GM21528 (cell line): ENCODE results near the gene KLHL26.
"Not testable (repeated sequence)": the region's sequence is repeated elsewhere in the genome, so short reads cannot be mapped to it uniquely, and the experiment has no call there.

Experiments
- ATAC-seq: cut with Tn5 transposase; IDR thresholded peaks from one replicate; pipeline ENCODE4 v1.9.1; 2021; ENCODE audit warnings: mild to moderate bottlenecking, moderate library complexity; ENCODE audit not compliant: unreplicated experiment, low FRiP score

The KLHL26 gene

DNA sequence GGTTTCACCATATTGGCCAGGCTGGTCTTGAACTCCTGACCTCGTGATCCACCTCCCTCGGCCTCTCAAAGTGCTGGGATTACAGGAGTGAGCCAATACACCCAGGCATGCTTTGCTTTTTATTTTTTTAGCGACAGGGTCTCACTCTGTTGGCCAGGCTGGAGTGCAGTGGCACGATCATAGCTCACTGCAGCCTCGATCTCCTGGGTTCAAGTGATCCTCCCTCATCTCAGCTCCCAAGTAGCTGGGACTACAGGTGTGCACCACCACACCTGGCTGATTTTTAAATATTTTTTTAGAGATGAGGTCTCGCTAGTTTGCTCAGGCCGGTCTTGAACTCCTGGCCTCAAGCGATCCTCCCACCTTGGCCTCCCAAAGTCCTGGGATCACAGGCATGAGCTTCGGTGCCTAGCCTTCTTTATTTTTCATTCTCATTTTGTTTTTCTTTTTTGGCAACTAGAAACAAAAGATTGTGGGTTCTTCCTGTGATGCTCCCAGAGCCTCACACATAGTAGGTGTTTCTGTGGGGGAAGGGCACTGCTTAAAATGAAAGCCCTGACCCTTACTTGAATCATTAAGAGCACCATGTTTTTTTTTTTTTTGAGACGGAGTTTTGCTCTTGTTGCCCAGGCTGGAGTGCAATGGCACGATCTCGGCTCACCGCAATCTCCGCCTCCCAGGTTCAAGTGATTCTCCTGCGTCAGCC is 36.0 kb upstream of the KLHL26 start:
- not testable (repeated sequence) for ATAC-seq

- ATAC-seq, result no peak
Observed at GRCh38 chr19:18601875-18602274, 35.0 kb upstream of the KLHL26 start.

- no peak for ATAC-seq
Observed at GRCh38 chr19:18603255-18603957, 33.4 kb upstream of the KLHL26 start.

DNA sequence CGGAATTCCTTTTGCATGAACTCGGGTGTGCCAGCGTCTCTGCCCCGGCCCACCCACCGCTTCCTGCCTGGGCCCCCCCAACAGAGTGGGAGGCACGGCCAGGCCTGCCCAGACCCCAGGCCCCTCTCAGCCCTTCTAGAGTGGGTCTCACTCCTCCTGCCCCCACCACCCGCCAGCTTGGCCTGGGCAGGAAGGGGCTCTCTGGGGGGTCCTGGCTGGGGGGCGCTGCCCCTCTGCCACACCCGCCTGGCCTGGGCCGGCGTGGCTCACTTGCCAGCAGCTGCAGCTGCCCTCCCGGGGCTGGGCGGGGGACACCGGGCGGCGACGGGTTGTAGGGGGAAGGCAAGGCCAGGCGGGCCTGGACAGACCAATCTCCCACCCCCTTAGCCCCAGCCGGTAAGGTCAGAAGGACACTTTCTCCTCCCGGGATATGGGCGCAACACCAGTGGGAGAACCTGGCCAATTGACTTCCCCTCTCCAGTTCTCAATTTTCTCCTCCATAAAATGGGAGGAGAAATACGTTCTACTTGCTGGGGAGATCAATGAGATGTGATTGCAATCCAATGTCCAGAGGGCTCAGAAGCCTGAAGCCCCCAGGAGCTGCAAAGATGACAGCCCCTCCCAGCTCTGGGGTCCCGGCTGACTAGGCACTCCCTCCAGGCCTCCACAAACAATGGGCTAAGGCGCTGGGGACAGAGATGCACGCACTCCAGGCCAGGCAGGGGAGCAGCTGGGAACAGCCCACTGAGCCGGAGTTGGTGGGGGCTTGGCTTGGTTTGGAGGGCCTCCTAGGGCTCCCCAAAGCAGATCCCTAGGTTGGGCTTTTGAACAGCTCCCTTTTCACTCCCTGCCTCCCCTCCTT is 32.6 kb upstream of the KLHL26 start:
- ATAC-seq, result no peak

GRCh38 chr19:18604820-18605159 is 32.0 kb upstream of the KLHL26 start:
- ATAC-seq, result no peak

DNA sequence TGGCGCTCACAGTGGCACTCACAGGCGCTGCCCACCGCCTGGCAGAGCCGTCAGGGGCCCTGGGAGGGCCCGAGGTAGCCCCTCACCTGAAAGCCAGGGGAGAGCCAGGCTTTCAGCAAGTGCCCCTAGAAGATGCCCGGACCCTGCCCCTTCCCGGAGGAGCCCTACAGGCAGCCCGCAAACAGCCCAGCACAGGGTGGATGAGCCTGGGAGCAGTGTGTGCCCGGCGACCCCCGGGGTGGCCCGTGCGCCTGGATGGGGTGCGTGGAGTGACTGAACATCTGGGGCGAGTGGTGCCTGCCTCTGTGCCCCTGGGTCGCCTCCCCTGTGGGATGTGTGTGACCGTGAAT is 31.7 kb upstream of the KLHL26 start:
- no peak for ATAC-seq

- ATAC-seq, result no peak
Observed at GRCh38 chr19:18605546-18606280, 31.1 kb upstream of the KLHL26 start.

- no peak for ATAC-seq
Observed at GRCh38 chr19:18606281-18607225, 30.3 kb upstream of the KLHL26 start, which contains the start of gene CRLF1. TSS of gene CRLF1 (minus strand) at chr19:18606799. CDS start at chr19:18606656, 143 bp downstream.

DNA sequence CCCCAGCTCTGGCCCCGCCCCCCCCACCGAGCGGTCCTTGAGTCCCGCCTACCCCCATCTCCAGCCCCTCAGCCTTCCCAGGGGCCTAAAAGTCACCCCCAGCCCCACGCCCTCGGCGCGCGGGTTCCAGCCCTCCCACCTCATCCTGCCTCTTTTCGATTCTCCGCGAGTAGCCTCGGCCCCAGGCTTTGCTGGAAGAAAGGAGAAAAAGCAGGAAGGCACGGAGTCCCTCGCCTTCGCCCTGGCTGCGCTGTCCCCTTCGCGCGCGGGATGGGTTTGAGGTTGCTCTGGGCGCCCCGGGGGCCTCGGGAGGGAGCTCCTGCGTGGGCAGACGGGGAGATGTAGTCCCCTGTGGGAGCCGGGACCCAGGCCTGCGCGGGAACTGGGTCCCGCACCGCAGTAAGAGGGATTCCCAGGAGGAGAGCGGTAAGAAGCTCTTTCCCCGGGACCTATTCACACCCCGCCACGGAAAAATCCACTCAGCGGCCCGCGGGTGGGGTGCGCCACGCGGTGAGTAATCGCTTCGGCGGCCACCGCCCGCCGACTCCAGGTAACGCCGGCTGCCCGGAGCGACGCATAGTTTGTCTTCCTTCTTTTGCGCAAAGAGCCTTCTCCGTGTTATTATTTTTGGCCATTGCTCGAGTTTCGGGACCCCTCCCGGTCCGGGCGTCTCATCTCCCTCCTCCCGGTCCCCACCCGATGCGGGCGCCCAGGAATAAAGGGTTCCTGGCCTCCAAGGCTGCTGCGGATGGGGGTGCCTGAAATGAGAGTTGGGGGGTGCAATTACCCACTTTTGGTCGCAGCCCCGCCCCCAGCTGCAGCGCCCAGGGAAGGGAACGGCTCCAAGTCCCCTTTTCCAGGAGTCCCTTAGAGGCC is 29.4 kb upstream of the KLHL26 start:
- no peak for ATAC-seq

DNA sequence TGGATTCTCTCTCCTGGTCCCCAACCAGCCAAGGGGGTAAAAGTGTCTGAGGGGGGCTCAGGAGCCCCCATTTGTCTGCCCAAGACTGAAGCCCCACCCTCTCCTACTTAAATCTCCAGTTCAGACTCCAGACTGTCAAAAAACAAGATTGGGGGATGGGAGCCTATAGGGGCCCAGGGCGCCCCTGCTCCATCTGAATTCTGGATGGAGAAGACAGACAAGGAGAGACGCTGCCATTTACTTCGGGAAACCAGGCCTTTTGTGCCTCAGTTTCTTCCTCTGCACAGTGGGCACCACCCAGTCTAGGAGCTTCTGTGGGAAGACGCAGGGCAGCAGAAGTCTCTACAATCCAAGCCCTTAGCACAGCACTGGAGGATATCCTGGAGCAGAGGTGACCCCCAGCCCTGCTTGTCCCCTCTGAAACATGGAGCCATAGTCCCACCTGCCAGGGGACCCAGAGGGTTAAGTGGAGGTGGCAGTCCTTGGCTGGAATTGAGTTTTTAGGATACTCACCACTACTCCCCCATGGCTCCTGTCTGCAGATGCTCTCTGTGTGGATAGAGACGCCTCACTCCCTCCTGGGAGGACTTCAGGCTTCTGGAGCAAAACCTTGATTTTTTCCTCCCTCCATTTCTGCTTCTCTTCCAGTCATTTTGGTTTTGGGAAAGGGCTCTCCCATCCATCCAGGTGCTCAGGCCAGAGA is 28.6 kb upstream of the KLHL26 start:
- no peak for ATAC-seq

DNA sequence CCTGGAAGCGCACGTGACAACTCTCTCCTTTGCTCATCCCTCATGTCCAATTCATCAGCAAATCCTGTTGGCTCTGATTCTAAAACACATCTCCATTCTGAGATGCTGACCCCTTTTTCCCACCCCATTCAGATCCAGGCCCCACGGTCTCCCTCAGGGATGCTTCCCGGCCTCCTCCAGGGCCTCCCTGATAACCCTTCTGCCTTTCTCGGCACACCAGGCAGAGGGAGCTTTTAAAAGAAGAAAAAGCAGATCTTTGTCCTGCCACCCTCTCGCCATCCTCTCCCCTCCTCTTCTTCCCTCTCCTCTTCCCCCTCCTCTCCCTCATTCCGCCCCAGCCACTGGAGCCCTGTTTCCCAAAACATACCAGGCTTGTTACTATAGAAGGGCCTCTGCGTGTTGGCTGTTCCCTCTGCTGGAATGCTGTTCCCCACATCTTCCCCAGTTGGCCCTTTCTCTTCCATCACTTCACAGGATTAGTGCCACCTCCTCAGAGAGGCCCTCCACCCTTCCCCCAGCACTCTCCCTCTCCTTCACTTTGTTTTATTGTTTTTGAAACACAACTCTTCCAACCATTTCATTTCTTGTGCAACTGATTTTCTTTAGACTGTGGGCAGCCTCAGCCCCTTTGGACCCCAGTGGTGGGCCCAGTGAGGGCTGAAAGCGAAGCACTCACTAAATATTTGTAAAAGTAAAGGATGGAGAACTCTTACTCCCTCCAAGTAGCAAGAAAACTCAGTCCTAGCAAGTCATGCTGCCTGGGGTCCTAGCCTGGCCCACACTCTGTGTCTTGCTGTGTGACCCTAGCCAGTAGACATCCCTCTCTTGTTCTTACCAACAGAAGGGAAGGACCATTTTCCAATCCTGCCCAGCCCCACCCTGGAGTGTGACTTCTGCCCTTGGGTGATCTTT is 27.8 kb upstream of the KLHL26 start:
- ATAC-seq, result no peak

DNA sequence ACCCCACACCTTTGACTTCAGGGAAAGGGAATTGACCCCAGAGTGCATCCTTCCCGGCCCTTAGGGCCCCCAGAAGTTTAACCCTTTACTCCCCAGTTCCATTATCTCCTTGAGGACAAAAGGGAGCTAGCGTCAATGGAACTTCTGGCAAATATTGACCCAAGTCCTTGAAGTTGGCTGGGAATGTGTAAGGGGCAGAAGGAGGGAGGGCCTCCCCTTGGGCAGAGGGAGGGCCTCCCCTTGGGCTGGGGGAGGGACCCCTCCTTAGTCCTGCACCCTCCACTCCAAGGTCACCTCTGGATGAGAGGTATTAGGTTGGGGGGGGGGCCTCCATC is 27.1 kb upstream of the KLHL26 start:
- no peak for ATAC-seq

- ATAC-seq, result no peak
Observed at GRCh38 chr19:18610245-18610555, 26.6 kb upstream of the KLHL26 start.

DNA sequence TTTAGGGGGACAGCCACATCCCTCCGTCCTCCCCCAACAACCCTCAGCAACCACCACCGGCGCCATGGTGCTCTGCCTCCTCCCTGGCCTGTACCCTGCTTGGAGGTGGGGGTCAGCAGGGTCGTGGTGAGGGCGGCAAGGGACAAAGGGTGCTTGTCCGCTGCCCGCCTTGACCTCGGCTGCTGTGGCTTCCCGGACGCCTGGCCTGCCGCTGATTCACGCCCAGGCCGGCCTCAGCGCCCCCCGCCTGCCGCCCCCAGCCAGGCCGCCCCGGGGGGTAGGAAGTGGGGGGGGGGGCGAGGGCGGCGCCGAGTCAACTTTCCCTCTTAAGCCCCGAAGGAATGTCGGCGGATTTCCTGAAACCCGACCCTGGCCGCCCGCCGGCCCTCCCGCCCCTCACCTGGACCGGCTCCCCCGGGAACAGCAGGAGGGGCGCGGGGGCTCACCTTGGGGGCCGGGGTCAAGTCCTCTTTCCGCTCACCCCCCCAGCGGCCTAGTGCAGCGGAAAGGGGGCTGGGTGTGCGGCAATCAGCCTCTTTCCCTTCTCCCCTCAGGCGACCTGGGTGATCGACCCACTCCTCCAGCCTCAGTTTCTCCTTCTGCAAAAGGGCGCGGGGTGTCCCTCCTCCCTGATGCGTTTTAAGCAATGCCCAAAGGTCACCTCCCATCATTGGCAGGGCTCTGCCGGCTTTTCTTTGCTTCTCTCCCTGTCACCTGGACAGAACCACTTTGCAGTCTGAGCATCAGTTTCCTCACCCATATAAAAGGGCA is 26.1 kb upstream of the KLHL26 start:
- no peak for ATAC-seq

- ATAC-seq, result no peak
Observed at GRCh38 chr19:18611327-18612050, 25.3 kb upstream of the KLHL26 start.
